ENCODE data around the gene ZFYVE1. TPM values are rescaled to one million over a fixed set of nuclear protein-coding genes. Genes with fewer than 3 reads are reported as not detected.

The ZFYVE1 gene
- total and polyA plus RNA-seq, 2 experiments from 2014 or later: 3.2 to 12.5 TPM

DNA sequence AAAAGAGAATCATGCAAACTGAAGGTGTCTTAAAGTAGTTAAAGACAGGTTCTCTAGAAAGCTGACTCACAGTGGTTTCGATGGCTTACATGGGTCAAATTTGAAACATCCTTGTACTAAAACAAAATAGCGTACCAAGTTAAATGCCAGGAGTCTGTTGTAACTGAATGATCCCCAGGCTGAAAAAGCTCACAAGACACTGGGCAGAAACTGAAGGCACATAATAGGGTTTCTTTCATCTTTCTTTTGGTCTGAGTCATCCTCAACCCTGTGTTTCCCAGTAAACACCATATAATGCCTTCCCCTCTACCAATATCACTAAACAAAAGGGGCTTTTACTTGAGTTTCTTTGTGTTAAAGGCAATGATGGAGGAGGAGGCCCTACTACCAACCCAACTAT, 12.8 kb downstream of the ZFYVE1 start:
- Histone ChIP-seq H3K36me3 (ENCODE audit: insufficient read depth) (no peaks in the 10 kb centered on the region), H3K4me2 (no peak overlapping the region), H4K20me1 (replicated peaks; ENCODE audit: insufficient read depth) (no peaks in the 10 kb centered on the region; the same call in 1 of the 2 replicates), H3K4me1 (ENCODE audit: insufficient read depth) (no peaks in the 10 kb centered on the region), H3K4me3 (no peak overlapping the region), H3K27me3 (ENCODE audit: insufficient read depth) (no peaks in the 10 kb centered on the region), H3K27ac (ENCODE audit: low read depth) (peak overlapping the region; percentile 26; the same call in 1 of the 2 replicates), H3K79me2 (replicated peaks; ENCODE audit: insufficient read depth) (peaks cover 7% of the 10 kb centered on the region), H3K9me2 (ENCODE audit: insufficient read depth) (no peaks in the 10 kb centered on the region), H2AFZ (no peak overlapping the region), H3F3A (replicated peaks; ENCODE audit: low read depth) (no peaks in the 10 kb centered on the region)
- Mint-ChIP-seq H3K4me1 (no peaks in the 10 kb centered on the region), H3K4me3 (no peak overlapping the region), H3K36me3 (ENCODE audit: low read depth) (peaks cover 2% of the 10 kb centered on the region; the same call in 1 of the 3 replicates), H3K27ac (no peak overlapping the region), H3K27me3 (ENCODE audit: insufficient read depth, low read depth, poor library complexity) (no peaks in the 10 kb centered on the region), H3K9me3 (no peaks in the 10 kb centered on the region)
- no peak for TF ChIP-seq EZH2 (IDR thresholded peaks at IDR 0.05; ENCODE audit: low read depth, unreplicated experiment)
- no peak for TF ChIP-seq CREB1 (CRISPR knock-in tag; IDR thresholded peaks at IDR 0.05; ENCODE audit: low read depth)
- TF ChIP-seq, protein P1, sequence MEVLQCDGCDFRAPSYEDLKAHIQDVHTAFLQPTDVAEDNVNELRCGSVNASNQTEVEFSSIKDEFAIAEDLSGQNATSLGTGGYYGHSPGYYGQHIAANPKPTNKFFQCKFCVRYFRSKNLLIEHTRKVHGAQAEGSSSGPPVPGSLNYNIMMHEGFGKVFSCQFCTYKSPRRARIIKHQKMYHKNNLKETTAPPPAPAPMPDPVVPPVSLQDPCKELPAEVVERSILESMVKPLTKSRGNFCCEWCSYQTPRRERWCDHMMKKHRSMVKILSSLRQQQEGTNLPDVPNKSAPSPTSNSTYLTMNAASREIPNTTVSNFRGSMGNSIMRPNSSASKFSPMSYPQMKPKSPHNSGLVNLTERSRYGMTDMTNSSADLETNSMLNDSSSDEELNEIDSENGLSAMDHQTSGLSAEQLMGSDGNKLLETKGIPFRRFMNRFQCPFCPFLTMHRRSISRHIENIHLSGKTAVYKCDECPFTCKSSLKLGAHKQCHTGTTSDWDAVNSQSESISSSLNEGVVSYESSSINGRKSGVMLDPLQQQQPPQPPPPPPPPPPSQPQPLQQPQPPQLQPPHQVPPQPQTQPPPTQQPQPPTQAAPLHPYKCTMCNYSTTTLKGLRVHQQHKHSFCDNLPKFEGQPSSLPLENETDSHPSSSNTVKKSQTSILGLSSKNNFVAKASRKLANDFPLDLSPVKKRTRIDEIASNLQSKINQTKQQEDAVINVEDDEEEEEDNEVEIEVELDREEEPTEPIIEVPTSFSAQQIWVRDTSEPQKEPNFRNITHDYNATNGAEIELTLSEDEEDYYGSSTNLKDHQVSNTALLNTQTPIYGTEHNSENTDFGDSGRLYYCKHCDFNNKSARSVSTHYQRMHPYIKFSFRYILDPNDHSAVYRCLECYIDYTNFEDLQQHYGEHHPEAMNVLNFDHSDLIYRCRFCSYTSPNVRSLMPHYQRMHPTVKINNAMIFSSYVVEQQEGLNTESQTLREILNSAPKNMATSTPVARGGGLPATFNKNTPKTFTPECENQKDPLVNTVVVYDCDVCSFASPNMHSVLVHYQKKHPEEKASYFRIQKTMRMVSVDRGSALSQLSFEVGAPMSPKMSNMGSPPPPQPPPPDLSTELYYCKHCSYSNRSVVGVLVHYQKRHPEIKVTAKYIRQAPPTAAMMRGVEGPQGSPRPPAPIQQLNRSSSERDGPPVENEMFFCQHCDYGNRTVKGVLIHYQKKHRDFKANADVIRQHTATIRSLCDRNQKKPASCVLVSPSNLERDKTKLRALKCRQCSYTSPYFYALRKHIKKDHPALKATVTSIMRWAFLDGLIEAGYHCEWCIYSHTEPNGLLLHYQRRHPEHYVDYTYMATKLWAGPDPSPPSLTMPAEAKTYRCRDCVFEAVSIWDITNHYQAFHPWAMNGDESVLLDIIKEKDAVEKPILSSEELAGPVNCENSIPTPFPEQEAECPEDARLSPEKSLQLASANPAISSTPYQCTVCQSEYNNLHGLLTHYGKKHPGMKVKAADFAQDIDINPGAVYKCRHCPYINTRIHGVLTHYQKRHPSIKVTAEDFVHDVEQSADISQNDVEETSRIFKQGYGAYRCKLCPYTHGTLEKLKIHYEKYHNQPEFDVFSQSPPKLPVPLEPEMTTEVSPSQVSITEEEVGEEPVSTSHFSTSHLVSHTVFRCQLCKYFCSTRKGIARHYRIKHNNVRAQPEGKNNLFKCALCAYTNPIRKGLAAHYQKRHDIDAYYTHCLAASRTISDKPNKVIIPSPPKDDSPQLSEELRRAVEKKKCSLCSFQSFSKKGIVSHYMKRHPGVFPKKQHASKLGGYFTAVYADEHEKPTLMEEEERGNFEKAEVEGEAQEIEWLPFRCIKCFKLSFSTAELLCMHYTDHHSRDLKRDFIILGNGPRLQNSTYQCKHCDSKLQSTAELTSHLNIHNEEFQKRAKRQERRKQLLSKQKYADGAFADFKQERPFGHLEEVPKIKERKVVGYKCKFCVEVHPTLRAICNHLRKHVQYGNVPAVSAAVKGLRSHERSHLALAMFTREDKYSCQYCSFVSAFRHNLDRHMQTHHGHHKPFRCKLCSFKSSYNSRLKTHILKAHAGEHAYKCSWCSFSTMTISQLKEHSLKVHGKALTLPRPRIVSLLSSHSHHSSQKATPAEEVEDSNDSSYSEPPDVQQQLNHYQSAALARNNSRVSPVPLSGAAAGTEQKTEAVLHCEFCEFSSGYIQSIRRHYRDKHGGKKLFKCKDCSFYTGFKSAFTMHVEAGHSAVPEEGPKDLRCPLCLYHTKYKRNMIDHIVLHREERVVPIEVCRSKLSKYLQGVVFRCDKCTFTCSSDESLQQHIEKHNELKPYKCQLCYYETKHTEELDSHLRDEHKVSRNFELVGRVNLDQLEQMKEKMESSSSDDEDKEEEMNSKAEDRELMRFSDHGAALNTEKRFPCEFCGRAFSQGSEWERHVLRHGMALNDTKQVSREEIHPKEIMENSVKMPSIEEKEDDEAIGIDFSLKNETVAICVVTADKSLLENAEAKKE (CRISPR knock-in tag; IDR thresholded peaks at IDR 0.05): no peak
- TF ChIP-seq, protein P2, sequence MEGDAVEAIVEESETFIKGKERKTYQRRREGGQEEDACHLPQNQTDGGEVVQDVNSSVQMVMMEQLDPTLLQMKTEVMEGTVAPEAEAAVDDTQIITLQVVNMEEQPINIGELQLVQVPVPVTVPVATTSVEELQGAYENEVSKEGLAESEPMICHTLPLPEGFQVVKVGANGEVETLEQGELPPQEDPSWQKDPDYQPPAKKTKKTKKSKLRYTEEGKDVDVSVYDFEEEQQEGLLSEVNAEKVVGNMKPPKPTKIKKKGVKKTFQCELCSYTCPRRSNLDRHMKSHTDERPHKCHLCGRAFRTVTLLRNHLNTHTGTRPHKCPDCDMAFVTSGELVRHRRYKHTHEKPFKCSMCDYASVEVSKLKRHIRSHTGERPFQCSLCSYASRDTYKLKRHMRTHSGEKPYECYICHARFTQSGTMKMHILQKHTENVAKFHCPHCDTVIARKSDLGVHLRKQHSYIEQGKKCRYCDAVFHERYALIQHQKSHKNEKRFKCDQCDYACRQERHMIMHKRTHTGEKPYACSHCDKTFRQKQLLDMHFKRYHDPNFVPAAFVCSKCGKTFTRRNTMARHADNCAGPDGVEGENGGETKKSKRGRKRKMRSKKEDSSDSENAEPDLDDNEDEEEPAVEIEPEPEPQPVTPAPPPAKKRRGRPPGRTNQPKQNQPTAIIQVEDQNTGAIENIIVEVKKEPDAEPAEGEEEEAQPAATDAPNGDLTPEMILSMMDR (conservative IDR thresholded peaks at IDR 0.05; ENCODE audit: low read depth in 2 of 2): no peak
- TF ChIP-seq ZNF331 (CRISPR knock-in tag; IDR thresholded peaks at IDR 0.05; ENCODE audit: low read depth): no peak
- TF ChIP-seq JUNB (IDR thresholded peaks at IDR 0.05; ENCODE audit: unreplicated experiment): no peak
- TF ChIP-seq, protein P3, sequence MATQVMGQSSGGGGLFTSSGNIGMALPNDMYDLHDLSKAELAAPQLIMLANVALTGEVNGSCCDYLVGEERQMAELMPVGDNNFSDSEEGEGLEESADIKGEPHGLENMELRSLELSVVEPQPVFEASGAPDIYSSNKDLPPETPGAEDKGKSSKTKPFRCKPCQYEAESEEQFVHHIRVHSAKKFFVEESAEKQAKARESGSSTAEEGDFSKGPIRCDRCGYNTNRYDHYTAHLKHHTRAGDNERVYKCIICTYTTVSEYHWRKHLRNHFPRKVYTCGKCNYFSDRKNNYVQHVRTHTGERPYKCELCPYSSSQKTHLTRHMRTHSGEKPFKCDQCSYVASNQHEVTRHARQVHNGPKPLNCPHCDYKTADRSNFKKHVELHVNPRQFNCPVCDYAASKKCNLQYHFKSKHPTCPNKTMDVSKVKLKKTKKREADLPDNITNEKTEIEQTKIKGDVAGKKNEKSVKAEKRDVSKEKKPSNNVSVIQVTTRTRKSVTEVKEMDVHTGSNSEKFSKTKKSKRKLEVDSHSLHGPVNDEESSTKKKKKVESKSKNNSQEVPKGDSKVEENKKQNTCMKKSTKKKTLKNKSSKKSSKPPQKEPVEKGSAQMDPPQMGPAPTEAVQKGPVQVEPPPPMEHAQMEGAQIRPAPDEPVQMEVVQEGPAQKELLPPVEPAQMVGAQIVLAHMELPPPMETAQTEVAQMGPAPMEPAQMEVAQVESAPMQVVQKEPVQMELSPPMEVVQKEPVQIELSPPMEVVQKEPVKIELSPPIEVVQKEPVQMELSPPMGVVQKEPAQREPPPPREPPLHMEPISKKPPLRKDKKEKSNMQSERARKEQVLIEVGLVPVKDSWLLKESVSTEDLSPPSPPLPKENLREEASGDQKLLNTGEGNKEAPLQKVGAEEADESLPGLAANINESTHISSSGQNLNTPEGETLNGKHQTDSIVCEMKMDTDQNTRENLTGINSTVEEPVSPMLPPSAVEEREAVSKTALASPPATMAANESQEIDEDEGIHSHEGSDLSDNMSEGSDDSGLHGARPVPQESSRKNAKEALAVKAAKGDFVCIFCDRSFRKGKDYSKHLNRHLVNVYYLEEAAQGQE (IDR thresholded peaks at IDR 0.05; ENCODE audit: unreplicated experiment): no peak
- TF ChIP-seq STAT1 (IDR thresholded peaks at IDR 0.05; ENCODE audit: unreplicated experiment): no peak
- TF ChIP-seq POLR2AphosphoS5 (IDR thresholded peaks at IDR 0.05; ENCODE audit: low read depth): no peak
- no peak for TF ChIP-seq NANOG (IDR thresholded peaks at IDR 0.05; ENCODE audit: borderline replicate concordance)
- TF ChIP-seq EZH2phosphoT487 (IDR thresholded peaks at IDR 0.05; ENCODE audit: unreplicated experiment): no peak
- TF ChIP-seq ZNF114 (CRISPR knock-in tag; IDR thresholded peaks at IDR 0.05): no peak
- TF ChIP-seq, protein P4, sequence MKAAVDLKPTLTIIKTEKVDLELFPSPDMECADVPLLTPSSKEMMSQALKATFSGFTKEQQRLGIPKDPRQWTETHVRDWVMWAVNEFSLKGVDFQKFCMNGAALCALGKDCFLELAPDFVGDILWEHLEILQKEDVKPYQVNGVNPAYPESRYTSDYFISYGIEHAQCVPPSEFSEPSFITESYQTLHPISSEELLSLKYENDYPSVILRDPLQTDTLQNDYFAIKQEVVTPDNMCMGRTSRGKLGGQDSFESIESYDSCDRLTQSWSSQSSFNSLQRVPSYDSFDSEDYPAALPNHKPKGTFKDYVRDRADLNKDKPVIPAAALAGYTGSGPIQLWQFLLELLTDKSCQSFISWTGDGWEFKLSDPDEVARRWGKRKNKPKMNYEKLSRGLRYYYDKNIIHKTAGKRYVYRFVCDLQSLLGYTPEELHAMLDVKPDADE (IDR thresholded peaks at IDR 0.05): no peak
- no peak for ATAC-seq
- no peak for DNase-seq (ENCODE audit: low spot score)

All from GM23338 (cell line).